Colon (tissue), 2 donors: ENCODE results near the gene RAB3B.

ENCODE experiments used
- FAIRE-seq: peaks from 2 replicates; lab custom pipeline; 2012; peaks lifted over from hg19 to GRCh38; lab: Jason Lieb, UNC
- donor health status: control.
- donor health status: control.

The RAB3B gene

DNA sequence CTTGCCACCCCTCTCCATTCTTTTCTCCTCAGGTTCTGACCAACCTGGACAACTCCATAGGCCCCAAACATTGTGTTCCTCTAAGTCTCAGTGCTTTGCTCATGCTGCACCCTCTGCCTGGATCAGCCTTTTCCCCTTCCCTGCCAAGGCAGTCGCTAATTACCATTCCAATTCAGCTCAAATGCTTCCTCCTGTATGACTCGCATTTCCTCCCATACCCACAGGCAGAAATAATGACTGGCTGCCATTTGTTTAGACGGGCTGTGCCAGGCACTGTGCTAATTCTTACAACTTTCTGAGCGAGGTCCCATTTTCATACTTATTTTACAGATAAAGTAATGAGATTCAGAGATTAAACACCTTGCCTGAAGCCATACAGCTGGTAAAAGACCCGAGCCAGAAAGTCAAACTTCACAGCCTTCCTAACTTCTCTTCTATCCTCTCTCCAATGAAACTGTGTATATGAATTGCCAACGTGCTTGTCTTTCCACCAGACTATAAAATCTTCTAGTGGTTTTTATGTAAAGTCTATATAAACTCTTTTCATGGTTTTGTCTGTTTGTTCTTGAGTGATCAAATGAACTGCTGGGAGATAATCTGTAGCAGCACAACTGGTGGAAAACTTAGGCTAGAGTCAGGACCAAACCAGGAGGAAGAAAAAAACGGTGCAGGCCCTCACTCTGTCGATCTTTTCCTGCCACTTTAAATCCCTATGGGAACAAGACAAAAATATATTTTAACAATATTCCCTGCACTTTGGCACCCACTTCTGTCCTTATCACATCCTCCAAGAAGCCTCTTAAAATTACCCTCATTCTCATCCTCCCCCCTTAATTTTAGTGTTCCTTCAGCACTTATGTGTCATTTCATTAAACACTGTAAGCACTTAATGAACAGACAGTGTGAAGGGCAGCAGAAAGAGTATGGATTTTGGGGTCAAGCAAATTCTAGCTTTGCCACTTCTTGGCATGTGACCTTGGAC, 33.7 kb downstream of the RAB3B start:
- no peak for FAIRE-seq

DNA sequence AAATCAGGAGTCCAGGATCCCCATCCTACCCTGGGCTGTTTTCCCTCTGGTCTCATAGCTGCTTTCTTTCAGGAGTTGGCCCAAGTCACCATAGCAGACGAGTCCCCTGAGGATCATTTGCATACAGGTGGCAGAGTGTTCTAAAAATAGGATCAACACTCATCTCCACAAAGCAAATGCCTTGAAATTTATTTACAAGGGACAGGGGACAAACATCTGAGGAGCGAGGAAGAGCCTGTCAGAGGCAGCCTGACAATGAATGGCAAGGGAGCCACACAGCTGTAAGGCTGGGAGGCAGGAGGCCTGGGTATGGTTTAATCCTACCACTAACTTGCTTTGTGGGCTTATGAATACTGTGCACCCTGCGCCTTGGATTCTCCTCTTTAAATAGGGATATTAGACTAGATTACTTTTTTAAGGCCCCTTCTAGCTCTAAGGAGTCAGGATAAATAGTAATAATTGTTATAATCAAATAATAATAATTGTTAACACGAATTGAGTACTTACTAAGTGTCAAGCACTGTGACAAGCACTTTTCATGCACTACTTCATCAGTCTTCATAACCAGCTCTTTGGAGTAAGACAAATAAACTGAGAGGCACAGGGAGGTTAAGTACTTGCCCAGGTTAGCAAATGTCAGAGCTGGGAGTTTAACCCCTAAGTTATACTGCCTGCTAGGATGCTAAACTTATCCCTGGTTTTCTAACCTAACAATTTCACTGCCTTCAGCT, 34.5 kb downstream of the RAB3B start:
- no peak for FAIRE-seq

DNA sequence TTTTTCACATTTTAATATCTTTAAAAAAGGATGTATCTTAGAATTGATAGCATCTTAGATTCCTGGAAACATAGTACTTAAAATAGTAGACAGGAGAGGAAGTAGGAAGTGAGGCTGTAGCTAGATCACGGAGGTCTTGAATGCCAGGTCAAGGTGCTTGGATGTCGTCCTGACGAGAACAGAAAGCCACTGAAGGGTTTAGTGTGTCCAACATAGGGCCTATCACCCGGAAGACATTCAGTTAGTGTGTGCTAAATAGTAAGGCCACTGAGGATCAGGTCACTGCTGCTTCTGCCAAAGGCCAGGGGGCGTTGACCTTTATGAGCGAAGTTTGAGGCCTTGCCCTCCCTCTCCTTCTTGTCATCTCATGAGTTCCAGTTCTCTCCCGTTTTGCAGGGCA, 35.7 kb downstream of the RAB3B start:
- no peak for FAIRE-seq

DNA sequence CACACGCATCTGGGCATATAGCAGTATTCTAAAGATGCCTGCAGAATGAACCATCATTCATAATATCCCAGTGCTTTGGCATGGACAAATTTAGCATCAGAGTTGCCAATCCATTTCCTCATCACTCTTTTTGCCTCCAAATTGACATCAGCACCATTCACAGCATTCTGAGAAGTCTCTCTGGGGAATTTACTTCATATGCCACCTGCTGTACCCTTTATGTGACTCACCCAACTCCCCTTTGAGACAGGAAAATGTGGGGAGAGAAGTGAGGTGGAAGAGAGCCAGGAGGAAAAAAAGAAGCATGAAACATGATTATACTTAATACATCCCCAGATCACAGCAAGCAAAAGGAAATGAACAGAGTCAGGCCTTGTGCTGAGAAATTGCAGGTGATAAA, 37.4 kb downstream of the RAB3B start:
- FAIRE-seq = no peak

DNA sequence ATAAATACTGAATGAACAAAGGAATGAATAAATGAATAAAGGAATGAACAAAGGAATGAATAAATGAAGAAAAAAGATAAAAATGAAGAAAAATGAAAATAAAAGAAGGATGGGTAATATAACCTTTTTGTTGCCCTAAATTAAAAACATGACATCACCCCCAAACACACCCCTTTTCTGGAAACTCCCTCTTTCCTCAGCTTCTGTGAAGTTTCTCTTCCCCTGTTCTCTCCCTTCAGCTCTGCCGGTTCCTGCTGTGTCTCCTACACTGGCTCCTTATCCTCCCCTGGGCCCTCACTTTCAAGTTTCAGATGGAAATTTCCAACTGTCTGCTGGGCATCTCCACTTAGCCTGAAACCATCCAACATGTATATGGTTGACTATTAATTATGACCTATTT, 37.9 kb downstream of the RAB3B start:
- no peak for FAIRE-seq

DNA sequence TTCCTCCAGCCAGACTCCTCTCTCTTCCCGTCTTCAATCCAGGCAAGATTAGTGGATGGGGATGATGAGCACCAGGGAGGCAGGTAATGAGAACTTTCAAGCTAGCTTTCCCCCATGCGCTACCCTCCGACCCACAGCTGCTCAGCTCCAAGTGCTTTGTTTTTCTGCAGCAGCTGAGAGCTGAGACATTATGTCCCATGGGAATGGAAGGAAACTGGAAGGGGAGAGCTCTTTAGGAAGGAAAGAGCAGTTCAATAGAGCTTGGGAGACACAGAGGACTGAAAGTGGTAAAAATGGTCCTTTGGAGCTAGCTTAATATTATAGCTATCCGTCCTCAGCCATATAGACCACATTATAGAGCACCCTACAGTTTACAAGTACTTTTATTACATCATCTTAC, 39.8 kb downstream of the RAB3B start:
- FAIRE-seq = no peak

DNA sequence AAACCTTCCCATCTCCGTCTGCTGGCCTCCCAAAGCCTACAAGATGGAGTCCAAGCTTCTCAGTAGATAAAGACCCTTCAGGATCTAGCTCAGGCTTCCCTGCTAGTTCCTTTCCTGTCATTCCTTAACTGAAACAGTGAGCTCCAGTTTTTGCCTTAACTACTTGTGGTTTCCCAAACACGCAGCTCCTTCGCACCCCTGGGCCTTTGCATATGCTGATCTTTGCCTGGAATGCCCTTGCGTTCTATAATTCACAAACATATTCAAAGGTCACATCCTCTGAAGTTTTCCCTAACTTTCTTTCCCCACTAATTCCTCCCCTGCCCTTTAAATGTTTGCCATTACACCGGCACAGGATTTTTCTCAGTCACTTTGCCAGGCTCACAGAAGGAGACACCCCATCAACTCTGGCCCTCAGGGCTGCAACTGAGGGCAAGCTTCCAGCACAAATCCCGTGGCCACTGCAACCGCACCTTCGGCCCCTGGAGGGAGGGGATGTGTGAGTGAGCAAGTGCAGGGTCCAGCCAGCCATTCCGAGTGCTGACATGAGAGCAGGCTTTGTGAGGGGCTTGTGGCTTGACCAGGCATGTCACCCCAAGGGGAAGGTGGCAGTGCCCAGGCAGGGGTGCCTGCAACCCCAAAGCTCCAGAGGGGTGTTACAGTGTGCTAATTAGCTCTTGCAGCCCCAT, 41.3 kb downstream of the RAB3B start:
- no peak for FAIRE-seq

DNA sequence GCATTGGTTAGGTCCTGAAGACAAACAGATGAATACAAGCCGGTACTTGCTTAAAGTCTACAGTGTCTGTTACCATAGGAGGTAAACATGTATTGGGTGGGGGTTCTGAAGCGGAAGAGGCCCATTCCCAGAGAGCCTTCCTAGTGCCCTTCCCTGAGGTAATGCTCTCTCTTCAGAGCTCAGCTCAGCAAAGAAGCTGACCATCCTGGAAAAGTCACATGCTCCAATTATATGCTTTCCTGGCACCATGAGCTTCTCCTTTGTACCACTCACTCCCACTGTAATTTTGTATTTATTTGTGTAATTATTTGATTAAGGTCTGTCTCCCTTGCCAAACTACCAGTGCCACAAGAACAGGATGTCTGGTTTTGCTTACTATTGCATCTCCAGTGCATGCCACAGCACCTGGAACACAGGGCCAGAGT, 42.0 kb downstream of the RAB3B start:
- no peak for FAIRE-seq

DNA sequence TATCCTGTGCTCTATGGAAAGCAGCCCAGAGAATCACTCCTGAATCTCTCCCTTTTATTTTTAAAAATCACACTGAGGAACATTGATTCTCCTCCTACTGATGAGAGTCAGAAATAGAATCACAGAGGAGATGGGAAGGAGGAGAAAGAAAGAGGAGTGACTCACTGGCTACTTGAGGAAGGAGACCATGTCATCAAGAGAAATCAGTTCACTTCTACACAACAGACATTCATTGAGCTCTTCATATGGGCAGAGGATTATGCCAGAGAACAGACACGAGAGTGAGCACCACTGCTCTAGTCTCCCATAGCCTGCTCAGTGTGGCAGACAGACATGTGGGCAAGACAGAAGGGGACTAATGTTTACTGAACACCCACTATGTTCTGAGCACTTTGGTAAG, 44.2 kb downstream of the RAB3B start:
- no peak for FAIRE-seq

DNA sequence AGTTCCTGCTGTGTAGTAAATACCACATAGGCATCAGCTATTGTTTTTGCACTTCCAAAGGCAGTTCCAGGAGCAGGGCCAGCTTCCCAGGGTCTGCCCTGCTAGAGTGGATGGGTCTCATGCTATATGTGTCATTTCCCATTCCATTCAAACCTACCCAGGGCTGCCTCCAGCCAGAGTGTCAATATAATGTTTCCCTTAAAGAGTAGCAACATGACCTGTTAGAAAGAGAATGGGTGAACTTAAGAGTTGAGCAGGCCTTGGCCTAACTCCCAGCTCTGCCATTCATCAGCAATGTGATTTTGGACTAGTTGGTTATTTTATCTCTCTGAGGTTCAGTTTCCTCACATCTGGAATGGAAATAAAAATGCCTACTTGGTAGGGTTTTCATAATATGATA, 44.9 kb downstream of the RAB3B start:
- FAIRE-seq = no peak

DNA sequence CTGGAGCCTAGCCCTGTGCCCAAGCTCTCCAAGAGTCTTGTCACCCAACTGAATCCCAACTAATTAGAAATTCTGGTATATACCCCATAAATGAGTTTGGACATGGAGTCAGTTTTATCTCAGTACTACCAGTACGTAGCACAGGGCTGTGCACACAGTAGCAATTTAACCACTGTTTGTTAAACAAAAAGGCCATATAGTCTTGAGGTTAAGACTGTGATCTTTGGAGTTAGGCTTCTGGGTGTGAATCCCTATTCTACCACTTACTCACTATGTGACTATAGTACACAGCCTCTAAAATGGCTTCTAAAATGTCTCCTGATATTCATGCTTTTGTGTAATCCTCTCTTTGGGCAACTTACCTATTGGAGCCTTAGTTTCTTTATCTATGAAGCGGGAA, 48.2 kb downstream of the RAB3B start:
- no peak for FAIRE-seq

DNA sequence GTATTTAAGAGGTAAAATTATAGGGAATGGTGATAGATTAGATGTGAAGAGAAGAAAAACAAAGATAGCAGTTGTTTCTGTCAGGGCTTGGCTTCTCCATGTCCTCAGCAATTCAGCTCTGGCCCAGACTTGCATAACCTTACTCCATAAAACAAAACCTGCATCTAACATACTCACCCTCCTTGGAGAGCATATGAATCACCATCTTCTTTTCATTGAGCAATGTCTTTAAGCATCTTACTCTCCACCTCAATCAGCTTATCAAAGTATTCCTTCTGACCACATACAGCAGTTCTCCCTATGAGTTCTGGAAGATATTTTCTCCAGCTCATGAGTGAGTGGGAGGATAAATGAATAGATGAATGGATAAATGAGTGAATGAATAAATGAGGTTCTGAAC, 49.0 kb downstream of the RAB3B start:
- FAIRE-seq = no peak

DNA sequence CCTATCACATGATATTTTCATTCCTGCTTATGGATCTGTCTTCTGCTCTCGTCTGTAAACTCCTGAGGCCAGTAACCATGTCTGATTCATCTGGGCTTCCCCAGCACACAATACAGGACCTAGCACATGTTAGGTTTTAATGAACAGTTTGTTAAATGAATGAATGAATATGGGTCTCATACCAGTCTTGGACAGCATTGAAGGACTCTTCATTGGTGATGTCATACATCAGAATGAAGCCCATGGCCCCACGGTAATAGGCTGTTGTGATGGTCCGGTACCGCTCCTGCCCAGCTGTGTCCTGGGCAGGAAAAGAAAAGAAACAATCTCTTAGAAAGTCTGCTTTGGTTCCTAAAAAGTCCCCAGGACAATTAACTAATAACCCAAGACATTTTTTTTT, 53.4 kb downstream of the RAB3B start:
- no peak for FAIRE-seq

DNA sequence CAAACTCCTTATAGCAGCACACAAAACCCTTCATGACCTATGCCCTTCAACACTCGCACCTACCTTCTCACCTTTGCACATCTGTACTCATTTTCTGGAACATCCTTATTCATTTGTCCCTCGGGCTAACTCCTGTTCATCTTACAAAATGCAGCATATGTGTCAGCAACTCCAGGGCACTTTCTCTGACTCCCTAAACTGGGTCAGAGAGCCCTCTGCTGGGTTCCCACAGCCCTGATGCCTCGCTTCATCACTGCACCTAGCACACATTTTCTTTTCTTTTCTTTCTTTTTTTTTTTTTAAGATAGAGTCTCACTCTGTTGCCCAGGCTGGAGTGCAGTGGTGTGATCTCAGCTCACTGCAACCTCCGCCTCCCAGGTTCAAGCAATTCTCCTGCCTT, 54.0 kb downstream of the RAB3B start:
- no peak for FAIRE-seq

DNA sequence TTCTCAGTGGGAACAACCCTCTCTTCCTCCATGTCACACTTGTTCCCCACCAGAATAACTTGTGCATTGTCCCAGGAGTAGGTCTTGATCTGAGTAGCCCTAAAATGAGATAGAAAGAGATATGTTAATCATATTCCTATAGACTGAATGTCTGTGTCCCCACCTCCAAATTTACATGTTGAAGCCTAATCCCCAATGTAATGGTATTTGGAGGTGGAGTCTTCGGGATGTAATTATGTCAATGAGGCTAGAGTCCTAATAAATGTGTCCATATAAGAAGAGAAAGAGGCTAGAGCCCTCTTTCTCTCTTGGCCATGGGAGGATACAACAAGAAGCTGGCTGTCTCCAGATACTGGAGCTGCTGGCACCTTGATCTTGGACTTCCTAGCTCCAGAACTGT, 57.2 kb downstream of the RAB3B start:
- FAIRE-seq = no peak

DNA sequence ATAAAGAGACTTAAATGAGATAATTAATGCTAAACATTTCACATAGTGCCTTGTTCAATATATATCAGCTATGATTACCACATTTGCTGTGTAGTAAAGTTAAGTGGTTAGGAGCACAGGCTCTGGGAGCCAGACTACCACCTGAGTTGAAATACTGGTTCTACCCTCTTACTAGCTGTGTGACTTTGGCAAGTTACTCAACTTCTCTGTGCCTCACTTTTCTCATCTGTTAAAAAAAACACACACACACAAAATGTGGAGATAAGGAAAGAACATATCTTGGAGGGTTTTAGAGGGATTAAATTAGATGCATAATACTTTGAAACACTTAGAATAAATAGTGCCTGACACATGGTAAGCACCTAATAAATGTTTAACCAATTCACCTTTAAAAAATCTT, 60.2 kb downstream of the RAB3B start:
- FAIRE-seq = no peak

DNA sequence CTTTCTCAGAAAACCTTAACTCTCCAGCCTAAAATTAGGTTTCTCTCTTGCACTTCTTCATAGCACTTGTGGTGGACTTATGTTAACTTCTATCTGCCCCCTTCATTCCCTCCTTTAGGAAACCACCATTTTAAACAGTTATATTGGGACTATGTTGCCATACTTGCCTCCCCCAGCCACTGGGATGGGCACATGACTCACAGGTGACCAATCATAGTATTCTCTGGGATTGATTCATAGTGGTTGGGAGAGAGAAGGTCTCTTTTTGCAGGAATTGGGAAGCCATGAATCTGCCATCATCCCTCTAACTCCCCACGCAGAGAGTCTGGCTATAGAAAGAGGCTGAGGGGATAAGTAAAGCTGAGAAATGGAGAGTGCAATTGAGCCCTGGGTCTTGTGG, 61.6 kb downstream of the RAB3B start:
- FAIRE-seq = no peak

DNA sequence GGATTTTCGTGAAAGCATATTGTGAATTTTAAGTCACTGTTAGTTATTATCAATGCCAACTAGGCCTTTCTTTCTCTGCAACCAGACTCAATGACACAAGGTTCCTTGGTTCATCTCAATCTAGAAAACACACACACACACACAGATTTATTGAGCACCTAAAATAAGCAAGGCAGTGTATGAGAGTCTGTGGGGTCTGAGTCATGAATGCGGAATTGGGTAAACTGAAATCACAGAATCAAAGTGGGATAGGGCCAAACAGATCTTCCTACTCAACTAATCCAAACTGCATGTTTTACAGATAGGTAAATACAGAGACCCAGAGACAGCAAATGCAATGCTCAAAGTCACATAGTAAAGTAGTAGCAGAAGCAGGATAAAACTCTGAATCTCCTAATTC, 63.5 kb downstream of the RAB3B start:
- no peak for FAIRE-seq

DNA sequence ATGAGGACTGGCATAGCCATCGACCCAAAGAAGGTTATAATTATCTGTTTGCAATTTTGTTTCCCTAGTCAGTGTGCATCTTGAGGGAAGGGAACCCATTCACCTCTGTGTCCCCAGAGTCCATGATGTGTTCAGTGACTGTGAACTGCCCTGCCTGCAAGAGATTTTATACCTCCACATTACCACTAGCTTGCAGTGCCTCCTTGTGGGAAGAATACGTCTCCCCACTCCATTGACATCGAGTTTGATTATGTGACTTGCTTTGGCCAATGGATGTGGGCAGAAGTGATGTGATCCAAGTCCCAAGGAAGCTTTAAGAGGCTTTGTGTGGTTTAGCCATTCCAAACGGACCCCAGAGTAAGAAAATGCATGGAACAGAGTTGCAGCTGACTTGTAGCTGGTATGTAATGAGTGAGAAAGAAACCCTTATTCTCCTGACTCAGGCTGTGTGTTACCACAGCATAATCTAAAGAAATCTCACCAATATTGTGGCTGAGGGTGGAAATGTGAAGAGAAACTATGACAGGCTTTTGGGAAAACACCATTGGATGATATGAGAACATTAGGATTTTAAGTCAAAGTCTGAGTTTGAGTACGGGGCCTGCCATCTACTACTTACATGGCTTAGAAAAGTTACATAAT, 64.2 kb downstream of the RAB3B start:
- no peak for FAIRE-seq

DNA sequence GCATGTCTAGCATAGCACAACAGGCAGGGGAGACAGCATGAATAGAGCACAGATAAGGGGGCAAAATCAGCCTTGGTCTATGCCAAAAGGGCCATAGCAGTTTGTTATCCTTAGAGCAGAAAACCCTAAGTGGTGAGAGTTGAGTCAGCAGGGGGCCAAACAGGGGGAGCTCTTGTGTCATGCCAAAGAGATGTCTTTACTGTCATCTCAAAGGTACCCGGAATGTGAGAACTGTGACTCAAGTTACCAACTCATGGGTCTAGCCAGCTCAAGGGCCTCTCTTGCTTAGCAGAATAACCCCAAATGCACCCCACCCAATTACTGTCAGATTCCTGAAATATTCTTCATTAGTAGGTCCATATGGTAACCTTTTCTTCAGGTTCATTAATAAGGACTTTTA, 66.0 kb downstream of the RAB3B start:
- no peak for FAIRE-seq

DNA sequence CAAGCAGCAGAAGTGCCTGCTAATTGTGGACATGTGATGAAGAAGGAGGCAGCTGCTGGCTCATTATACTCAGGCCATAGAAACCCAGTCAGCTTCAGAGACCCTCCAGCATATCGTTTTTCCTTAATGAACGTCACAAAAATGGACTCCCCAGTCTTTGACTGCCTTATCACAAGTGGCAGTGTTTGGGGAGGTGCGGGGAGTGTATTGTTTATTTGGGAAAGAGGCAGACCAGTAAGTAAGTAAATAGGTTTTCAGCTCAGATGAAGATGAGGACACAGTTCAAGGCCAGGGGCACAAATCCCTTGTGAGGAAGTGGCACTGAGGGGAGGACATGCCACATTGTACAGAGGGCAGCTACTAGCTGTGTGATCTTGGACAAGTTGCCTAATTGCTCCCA, 68.5 kb downstream of the RAB3B start:
- no peak for FAIRE-seq

DNA sequence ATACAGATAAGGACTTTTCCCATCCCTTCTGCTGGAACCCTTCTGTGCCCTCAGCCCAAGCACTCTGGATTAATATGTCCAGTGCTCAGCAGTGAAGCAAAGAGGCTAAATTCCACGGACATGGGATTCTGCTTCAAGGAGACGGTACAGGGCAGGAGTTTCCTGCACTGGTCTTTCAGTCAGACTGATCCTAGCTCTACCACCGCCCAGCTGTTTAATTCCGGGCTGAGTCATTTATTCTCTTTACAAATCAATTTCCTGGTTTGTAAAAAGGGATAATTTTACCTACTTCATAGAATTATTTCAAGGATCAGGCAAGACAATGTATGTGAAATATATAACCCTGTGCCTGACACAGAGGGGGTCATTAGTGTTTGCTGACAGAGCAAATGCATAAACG, 70.4 kb downstream of the RAB3B start:
- FAIRE-seq = no peak
